Measurements from ENCODE around the gene RALGPS2. TPM values are rescaled to one million over a fixed set of nuclear protein-coding genes. Genes with fewer than 3 reads are reported as not detected.

The RALGPS2 gene
- total RNA-seq, 1 donor from 2014 or later: 5.1 TPM

DNA sequence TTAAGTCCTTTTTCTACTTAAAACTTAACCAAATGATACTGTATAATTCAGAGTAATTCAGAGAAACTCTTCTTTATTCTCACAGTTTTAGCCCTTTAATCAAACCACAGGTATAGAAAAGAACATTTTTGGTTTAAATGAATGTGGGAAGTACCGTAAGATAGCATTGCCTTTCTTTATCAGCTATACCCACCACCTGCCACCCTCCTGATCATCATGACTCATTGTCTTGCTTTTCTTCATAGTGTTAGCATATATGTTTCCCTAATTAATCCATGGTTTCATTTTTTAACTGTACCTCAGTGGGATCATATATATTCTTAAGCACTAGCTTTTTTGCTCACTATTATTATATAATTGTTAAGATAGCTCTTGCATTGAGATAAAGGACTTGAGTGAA, 173.4 kb downstream of the RALGPS2 start:
- DNase-seq (ENCODE audit: low spot score): no peak
- intact Hi-C loops (cut with DNase I): no loop called here

DNA sequence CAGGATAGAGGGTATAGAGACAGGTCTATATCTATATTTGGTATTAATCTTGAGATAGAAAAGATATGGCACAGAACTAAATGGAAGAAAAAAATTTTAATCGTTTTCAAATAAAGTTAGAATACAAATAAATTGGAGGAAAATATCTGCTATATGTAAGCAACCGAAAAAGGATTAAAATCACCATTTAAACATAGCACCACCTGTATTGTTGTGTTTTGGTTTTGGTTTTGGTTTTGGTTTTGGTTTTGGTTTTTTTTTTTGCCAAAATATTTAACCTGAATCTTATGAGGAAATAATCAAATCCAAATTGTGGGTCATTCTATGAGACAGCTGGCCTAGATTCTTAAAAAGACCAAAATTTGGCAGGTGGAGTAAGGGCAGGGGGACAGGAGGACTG, 174.4 kb downstream of the RALGPS2 start:
- no peak for DNase-seq (ENCODE audit: low spot score)
- intact Hi-C loops (cut with DNase I): no loop called here

DNA sequence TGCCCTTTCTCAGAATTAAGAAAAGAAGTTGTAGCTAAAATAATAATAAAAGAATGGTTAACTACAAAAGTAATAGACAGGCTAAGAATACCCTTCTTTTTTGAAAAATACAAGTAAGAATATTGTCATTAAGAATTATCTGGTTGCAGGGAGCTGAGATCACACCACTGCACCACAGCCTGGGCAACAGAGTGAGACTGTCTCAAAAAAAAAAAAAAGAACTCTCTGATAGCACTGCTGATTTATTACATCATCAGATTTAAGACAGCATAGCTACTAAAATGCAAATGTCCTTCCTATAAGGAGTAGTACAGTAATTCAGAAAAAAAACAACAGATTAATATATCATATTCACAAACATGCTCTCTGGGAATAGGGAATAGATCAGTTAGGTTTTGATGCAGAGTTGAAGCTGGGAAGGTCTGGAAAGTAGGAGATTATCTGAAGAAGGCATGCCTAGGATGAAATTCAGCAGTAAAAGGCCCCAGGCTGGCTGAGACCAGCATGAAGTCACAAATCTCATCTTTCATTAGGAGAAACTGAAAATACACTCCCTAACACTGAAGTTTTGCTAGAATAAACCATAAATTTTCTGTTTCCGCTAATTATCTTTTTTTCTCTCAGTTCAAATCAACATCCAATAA, 176.6 kb downstream of the RALGPS2 start:
- DNase-seq (ENCODE audit: low spot score): no peak
- intact Hi-C loops (cut with DNase I): no loop called here

DNA sequence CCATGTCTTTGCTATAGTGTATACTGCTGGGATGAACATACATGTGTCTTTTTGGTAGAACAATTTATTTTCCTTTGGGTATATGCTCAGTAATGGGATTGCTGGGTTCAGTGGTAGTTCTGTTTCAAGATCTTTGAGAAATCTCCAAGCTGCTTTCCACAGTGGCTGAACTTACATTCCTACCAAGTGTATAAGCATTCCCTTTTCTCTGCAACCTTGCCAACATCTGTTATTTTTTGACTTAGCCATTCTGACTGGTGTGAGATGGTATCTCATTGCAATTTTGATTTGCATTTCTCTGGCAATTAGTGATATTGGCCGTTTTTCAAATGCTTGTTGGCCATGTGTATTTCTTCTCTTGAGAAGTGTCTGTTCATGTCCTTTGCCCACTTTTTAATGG, 183.3 kb downstream of the RALGPS2 start:
- intact Hi-C loops (cut with DNase I): no loop called here

DNA sequence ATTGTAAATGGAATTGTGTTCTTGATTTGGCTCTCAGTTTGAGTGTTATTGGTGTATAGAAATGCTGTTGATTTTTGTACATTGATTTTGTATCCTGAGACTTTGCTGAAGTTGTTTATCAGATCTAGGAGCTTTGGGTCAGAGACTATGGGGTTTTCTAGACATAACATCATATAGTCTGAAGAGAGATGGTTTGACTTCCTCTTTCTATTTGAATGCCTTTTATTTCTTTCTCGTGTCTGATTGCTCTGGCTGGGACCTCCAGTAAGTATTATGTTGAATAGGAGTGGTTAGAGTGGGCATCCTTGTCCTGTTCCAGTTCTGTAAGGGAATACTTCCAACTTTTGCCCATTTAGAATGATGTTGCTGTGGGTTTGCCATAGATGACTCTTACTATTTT, 185.0 kb downstream of the RALGPS2 start:
- no peak for DNase-seq (ENCODE audit: low spot score)
- intact Hi-C loops (cut with DNase I): no loop called here

More for the DNA sequence above, 183.3 kb downstream of the RALGPS2 start:
- no peak for DNase-seq (ENCODE audit: low spot score)

DNA sequence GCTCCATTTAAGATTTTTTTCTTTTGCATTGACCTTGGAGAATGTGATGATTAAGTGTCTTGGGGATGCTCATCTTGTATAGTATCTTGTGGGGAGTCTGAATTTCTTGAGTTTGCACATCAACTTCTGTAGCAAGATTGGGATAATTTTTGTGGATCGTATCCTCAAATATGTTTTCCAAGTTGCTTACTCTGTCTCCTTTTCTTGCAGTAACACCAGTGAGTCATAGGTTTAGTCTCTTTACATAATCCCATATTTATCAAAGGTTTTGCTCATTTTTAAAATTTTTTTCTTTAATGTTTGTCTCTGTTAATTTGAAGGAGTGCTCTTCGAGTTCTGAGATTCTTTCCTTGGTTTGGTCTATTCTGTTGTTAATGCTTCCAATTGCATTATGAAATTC, 187.6 kb downstream of the RALGPS2 start:
- intact Hi-C loops (cut with DNase I): no loop called here
- no peak for DNase-seq (ENCODE audit: low spot score)

DNA sequence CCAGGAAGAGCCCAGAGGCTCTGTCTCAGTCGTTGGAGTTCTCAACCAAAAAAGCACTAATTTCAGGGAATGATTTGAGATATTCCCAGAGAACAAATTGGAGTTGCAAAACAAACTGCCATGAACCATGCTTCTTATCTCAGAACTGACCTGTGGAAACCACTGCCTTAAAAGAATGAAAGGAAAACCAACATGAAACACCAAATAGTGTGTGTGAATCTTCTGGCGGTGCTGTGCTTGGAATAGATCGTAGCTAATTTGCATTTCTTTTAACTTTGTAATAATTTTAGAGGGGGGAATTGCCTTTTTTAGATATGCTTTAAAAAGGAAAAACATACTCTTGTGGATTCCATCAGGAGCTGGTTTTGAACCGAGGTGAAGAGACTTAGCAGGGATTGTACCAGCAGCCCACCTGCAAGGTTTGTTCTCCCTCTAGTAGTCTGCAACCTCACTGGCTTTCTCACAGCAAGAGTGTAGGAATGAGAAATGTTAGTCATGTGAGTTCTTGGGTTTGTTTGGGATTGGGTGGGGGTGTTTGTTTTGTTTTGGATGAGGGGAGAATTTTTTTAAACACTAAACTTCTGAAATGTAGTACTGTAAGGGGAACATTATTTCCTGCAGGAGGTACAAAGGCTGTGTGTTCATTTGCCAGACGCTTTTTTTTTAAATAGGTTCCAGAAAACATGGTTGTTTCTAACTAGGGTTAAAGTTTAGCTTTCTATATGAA, 191.6 kb downstream of the RALGPS2 start:
- intact Hi-C loops (cut with DNase I): no loop called here
- DNase-seq (ENCODE audit: low spot score): no peak

DNA sequence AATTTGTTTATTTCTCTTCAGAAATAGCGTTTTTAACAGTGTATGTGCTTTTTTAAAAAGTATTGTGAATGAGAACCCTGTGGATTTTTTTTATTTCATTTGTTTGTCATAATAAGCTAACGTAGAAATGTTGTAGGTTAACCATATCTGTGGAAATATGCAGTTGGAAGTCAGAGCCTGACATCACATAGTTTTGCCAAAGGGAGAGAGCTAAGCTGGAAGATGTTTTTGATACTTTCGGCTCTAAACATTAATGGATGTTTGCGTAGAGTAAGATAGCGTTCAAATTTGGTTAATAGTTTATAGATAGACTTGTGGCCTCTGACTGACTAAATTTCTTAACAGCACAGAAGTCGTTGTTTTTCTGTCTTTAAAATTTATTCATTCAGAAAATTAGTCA, 193.3 kb downstream of the RALGPS2 start:
- intact Hi-C loops (cut with DNase I): no loop called here
- no peak for DNase-seq (ENCODE audit: low spot score)

DNA sequence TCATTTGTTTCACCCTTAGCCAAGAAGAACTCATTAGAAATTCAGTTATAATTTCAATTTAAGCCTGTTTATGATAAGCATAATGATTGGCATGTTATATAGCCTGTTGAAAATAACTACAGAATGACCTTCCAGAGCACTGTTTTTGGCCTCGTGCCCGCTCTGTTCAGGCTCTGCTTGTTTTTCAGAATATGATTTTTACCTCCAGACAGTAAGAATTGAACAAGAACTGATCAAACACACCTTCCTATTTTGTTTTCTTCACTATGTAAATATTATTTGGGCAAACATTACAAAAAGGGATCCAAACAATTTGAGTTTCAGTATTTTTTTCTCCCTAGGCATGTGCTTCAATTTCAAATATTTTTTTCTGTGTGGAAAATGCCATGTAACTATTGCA, 193.9 kb downstream of the RALGPS2 start:
- no peak for DNase-seq (ENCODE audit: low spot score)
- intact Hi-C loops (cut with DNase I): no loop called here

DNA sequence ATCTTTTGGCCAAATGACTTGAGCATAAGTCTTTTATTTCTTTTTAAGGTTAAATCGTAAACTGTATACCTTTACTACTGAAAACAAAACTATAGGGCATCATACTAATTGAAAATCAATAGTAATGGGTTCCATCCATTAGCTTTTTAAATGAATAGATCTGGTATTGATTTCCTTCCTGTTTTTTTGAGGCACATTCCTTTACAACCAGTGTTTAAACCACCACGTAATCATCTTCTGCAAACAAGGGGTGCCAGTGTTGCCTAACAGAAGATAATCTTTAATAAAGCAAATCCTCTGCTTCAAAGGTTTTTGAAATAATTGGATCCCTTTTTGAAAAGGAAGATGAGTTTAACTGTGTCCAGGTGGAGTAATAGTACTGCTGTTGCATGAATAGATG, 194.5 kb downstream of the RALGPS2 start:
- intact Hi-C loops (cut with DNase I): no loop called here
- no peak for DNase-seq (ENCODE audit: low spot score)

DNA sequence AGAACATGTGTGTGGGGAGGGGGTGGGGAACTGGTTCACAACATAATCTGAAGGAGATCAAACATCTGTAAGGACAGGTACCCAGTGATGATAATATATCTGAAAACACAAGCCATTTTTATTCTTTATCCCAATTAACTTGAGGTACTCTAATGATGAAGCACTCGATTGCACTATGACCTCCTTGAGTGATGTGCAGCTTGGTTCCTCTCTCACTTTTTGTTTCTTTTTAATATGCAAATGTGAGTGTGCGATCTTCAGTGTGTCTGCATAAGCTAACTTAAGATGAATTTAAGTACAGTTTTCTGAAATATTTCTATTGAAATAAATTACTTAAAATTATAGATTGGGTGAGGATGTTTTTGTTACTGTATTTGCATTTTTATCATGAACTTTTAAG, 196.5 kb downstream of the RALGPS2 start:
- no peak for DNase-seq (ENCODE audit: low spot score)
- intact Hi-C loops (cut with DNase I): no loop called here

DNA sequence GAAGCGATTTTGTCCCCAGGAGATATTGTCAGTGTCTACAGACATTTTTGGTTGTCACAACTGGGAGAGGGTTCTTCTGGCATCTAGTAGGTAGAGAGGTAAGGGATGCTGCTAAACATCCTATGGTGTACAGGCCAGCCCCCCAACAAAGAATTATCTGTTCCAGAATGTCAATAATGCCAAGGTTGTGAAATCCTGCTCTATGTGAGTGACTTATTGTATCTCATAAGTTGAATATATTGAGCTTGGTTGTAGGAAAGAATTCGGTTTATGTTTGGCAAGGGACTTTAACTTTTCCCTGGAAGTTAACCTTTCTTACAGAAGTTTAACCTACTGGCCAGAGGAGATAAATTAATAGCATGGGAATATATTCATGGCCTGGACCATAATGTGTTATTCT, 198.5 kb downstream of the RALGPS2 start:
- intact Hi-C loops (cut with DNase I): no loop called here
- no peak for DNase-seq (ENCODE audit: low spot score)

DNA sequence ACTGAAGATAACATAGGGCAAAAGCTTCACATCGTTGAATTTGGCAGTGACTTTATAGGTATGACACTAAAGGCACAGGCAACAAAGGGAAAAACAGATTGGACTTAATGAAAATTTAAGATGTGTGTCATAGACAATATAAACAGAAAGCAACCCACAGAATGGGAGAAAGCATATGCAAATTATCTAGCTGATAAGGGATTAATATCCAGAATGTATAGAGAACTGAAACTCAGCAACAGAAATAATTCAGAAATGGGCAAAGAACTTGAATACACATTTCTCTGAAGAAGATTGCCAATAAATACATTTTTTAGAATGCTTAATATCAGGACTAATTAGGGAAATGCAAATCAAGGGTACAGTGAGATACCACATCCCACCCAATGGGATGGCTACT, 201.0 kb downstream of the RALGPS2 start:
- intact Hi-C loops (cut with DNase I): no loop called here
- DNase-seq (ENCODE audit: low spot score): no peak

DNA sequence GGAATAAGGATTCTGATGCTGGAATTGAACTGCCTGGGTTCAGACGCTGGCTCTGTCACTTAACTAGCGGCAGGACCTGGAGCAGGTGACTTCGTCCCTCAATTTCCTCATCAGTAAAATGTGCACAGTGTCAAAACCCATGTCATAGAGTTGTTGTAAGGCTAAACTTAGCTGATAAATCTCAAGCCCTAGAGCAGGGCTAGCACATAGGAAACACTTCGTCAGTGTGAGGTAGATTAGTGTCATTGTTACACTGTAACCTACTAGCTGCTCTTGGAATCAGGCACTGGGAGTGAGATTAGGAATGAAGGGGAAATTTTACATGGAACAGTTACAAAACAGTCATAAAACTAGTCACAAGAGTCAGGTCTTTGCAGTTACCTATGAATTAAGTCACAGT, 202.0 kb downstream of the RALGPS2 start:
- no peak for DNase-seq (ENCODE audit: low spot score)
- intact Hi-C loops (cut with DNase I): no loop called here

DNA sequence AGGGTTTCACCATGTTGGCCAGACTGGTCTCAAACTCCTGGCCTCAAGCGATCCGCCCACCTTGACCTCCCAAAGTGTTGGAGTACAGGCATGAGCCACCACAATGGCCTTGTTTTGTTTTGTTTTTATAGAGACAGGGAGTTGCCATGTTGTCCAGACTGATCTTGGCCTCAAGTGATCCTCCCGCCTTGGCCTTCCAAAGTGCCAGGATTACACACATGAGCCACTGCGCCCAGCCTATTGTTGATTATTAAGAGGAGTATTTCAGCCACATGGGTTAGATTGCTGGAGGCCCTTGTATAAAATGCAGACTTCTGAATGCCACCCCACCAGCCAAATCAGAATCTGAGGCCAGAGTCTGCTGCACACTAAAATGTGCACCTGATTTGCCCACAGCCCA, 203.0 kb downstream of the RALGPS2 start:
- intact Hi-C loops (cut with DNase I): no loop called here
- DNase-seq (ENCODE audit: low spot score): no peak

DNA sequence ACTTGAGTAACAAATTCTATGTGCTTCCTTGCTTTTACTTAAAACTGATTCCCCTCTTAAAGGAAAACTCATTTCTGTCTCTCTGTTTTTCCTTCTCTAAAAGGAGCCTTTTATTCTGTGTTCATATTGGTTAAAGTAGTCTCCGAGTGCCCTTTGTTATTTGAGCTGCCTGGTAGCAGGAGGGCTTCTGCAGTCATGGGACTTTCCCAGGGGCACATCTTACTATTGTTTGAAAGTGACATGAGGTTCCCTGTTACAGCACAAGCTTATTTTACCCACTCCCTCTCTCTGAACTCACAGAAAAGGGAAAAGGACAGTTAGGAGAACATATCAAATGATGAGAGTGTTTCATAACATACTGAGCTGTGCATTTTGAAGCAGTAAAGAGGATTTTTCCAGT, 203.9 kb downstream of the RALGPS2 start:
- intact Hi-C loops (cut with DNase I): no loop called here
- no peak for DNase-seq (ENCODE audit: low spot score)

DNA sequence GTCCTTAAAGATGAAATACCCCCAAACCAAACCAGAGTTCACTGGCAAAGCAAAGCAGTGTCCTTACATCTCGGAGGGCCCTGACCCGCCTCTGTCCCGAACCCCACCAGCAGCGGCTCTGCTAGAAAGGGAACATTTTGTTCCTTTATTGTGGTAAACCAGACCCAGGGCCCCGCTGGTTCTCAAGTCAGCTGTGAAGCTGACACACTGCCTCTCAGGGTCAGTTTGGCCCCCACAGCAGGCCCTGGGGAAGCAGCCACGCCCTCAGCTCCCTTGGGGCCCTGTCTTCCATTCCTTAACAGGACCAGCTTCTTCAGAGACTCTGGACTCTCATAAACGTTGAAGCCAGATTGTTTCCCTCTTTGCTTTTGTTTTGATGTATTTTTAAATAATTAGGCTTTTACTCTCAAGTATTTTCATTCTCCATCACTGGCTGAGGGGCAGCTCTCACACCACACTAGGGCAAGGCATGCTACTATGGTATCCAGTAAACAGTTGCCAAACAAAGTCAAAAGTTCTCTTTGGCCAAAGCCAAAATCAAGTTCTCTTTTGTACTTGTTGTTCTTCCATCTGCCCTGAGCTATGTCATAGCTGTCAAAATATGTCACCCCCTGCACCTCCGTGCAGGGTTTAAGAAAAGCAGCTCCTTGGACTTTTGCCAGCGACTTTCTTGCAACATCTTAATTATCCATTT, 207.0 kb downstream of the RALGPS2 start:
- DNase-seq (ENCODE audit: low spot score): no peak
- intact Hi-C loops (cut with DNase I): no loop called here

DNA sequence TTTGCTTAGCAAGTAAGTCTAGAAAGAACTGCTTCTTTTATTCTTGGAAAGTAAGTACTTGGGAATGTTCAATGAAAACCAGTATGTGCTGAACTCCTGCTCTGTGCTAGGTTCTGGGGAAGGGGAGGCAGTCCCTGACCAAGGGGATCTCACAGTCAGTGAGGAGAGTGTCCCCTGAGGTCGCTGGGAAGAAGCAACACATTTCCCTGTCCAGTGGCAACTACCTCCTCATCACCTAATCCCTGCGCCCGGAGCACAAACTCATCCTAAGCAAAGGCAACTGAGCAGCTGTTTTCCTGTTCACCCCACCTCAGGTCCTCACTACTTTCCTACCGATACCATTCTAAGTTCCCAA, 207.5 kb downstream of the RALGPS2 start:
- no peak for DNase-seq (ENCODE audit: low spot score)

DNA sequence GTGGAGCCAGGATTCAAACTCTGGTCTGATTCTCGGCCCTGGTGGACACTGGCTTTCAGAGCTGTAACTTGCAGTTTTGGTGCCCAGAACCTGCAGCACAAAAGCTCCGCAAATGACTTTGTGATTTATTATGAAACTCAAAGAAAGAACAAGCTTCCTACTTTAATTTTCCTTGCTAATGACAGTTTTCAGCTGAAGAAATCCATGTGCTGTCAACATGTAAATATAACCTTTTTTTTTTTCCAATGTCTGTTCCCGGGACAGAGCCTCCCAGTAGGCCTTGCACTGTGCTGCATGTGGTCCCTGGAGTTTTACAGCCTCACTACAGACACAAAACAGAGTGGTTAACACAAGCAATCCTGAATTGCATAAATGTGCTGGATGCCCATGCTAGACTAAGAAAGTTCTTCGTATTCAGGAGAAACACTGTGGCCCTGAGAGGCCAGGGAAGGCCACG, 208.1 kb downstream of the RALGPS2 start:
- intact Hi-C loops (cut with DNase I): no loop called here
- DNase-seq (ENCODE audit: low spot score): no peak

More for the DNA sequence above, 207.5 kb downstream of the RALGPS2 start:
- intact Hi-C loops (cut with DNase I): no loop called here

DNA sequence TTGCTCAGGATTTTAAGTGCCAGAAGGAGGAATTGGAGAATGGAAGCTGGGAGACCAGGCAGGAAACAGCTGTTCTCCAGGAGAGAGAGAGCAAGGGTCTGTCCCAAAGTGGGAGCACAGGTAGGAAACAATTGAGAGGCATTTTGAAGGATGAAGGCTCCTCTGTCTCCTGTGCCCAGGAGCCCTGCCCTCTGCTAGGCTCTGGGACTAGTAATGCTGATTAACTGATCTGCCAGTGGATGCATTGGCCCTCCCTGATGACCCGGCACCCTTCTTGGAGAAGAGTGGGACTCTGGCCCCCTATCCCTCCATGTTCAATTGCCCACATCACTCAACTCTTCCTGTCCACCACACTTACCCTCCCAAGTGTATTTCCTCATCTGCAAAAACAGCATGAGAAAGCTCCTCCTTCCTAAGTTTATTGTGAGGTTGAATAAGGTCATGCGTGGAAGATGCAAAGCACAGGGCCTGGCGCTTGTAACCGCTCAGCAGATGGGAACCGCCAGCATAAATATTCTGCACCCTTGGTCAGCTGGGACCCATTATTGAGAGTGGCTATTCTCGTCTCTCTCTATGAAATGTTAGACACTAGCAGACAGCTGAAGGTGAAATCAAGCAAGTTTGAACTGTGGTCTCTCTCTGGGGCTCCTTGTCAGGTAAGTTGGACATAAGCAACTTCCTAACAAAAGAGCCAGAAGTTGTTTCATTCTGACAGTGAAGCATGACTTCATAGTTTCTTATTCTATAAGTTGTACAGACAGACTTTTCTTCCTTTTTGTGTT, 208.9 kb downstream of the RALGPS2 start:
- no peak for DNase-seq (ENCODE audit: low spot score)
- intact Hi-C loops (cut with DNase I): no loop called here

Data from cardiac septum (tissue), 1 donor.